Lung microvascular endothelial cell (primary cell): ENCODE measurements around the gene SPANXD. TPM values are rescaled to one million over a fixed set of nuclear protein-coding genes. Genes with fewer than 3 reads are reported as not detected.
"Not testable (repeated sequence)": the region's sequence is repeated elsewhere in the genome, so short reads cannot be mapped to it uniquely, and the experiment has no call there.

Experiments used
- DNase-seq, 2 donors: peaks; one replicate each; pipeline versions ENCODE4 v3.0.0 to v3.0.0-alpha.2; 2010; ENCODE audit warnings: low read depth in 2 of 2
- total RNA-seq: library from RNA; depleted of rRNA; stranded (reverse); fragments of >200 nt; gene quantifications from 2 replicates; pipeline ENCODE4 v1.2.1, GENCODE V29; 2014

SPANXD gene, protein sequence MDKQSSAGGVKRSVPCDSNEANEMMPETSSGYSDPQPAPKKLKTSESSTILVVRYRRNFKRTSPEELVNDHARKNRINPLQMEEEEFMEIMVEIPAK
- not detected in 2 replicates for total RNA-seq

- DNase-seq: not testable (repeated sequence)
These were observed at the start of gene SPANXD for GRCh38 chrX:141698639-141699038. Gene SPANXD (minus strand): TSS chrX:141698739. CDS start chrX:141698405, 334 bp downstream.

GRCh38 chrX:141742666-141743065 lies 44.1 kb upstream of the SPANXD start:
- no peak for DNase-seq

GRCh38 chrX:141736656-141737055 lies 38.1 kb upstream of the SPANXD start:
- DNase-seq: no peak

GRCh38 chrX:141733371-141733770 lies 34.8 kb upstream of the SPANXD start:
- peak in 1 of 2 donors; percentile 26 for DNase-seq

DNA sequence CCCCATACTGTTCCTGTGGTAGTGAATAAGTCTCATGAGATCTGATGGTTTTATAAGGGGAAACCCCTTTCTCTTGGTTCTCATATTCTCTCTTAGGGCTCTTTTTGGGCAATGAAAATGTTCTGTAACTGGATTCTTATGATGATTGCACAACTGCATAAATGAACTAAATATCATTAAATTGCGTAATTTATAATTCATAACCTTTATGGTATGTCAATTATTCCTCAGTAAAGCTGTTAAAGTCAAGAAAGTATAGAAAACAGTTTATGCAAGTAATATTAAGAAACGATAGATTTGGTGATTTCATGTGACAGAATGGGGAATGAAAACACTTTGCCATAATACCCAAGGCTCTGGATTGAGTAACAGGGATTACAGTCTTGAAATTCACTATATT lies 33.5 kb upstream of the SPANXD start:
- no peak for DNase-seq

GRCh38 chrX:141724186-141724585 lies 25.6 kb upstream of the SPANXD start:
- DNase-seq: no peak

DNA sequence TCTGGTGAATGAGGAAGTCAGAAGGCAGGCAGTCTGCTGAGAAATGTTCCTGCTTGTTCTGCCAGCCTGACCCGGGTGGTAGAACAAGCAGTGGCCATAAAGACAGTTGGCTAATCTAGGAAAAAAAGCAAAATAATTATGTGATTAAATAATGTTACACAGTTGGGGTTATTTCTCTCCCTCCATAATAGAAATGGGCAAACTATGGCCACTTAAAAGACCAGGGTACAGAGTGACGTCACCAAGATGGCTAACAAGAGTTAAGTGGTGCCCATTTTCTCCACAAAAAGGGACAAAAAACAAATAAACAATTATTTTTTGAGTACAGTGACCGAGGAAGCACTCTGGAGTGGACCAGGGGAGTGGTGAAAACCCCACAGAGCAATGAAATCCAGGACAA lies 16.1 kb upstream of the SPANXD start:
- DNase-seq: no peak

- DNase-seq: no peak
These were observed 2.5 kb upstream of the SPANXD start for GRCh38 chrX:141701072-141701471.

GRCh38 chrX:141673946-141674345 lies 24.6 kb downstream of the SPANXD start:
- DNase-seq: peak in 1 of 2 donors; percentile 2

GRCh38 chrX:141669689-141670088 lies 28.9 kb downstream of the SPANXD start:
- no peak for DNase-seq

- DNase-seq: no peak
These were observed 30.2 kb downstream of the SPANXD start for GRCh38 chrX:141668371-141668770.

DNA sequence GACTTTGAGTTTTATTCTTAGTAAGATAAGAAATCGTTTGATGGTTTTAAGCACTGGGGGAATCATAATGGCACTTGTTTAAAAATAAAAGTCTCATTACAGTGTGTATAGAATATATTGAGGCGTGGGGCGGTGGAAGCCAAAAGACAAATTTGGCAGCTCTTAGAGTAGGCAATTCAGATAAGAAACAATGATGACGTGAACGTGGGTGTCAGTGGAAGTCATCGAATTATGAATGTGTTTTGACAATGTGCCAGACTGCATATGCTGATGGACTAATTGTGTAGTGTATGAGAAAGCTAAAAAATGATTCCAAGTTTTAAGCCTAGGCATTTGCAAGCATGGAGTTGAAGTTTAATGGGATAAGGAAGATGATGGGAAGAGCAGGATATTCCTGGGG lies 35.8 kb downstream of the SPANXD start:
- DNase-seq: no peak

GRCh38 chrX:141652286-141652685 lies 46.3 kb downstream of the SPANXD start:
- DNase-seq: peak in 1 of 2 donors; percentile 4

Other genes starting within 250 kb of the SPANXD start
- not detected in 2 replicates for gene SPANXA1, start 114.0 kb downstream of the SPANXD start, total RNA-seq
- not detected in 2 replicates for gene SPANXA2, start 109.0 kb downstream of the SPANXD start, total RNA-seq
- gene MAGEC3, start 139.6 kb upstream of the SPANXD start, total RNA-seq: not detected in 2 replicates
- not detected in 2 replicates for gene MAGEC1, start 205.2 kb upstream of the SPANXD start, total RNA-seq